Heart left ventricle (tissue), 16 donors: Measurements from ENCODE around the gene EXOC3L4. TPM values are rescaled to one million over a fixed set of nuclear protein-coding genes. Genes with fewer than 3 reads are reported as not detected.
A peak's percentile ranks its signal among the peaks of the same experiment; 100 is the strongest.

Experiments
- ATAC-seq, 4 donors: fragments of 200-7000 bp; cut with Tn5 transposase; one replicate each; pipeline ENCODE4 v1.9.1; 2020 to 2022; ENCODE audit warnings: moderate library complexity in 4 of 4, mild to moderate bottlenecking in 3 of 4, moderate number of reproducible peaks in 1 of 4
- DNase-seq, 5 donors: peaks; one replicate each; pipeline ENCODE4 v3.0.0-alpha.2; 2020
- H3K27ac ChIP-seq, 12 donors: fragments of 200-600 bp; sonication (generic) in 4 of 12; one replicate each; pipeline versions ENCODE4 v1.5.0 to v1.8.0; 2016 to 2022; ENCODE audit warnings: mild to moderate bottlenecking in 2 of 12
- H3K27me3 ChIP-seq, 9 donors: fragments of 200-600 bp; sonication (generic) in 2 of 9; one replicate each; pipeline versions ENCODE4 v1.5.1 to v1.8.0; 2016 to 2022; ENCODE audit warnings: mild to moderate bottlenecking in 3 of 9
- H3K36me3 ChIP-seq, 9 donors: fragments of 200-600 bp; sonication (generic) in 2 of 9; one replicate each; pipeline versions ENCODE4 v1.5.0 to v1.8.0; 2018 to 2022; ENCODE audit warnings: mild to moderate bottlenecking in 2 of 9
- H3K4me1 ChIP-seq, 12 donors: fragments of 200-600 bp; sonication (generic) in 4 of 12; one replicate each; pipeline versions ENCODE4 v1.5.0 to v1.8.0; 2016 to 2022; ENCODE audit warnings: mild to moderate bottlenecking in 3 of 12
- H3K4me3 ChIP-seq, 12 donors: fragments of 200-600 bp; sonication (generic) in 4 of 12; one replicate each; pipeline versions ENCODE4 v1.5.0 to v1.8.0; 2017 to 2022; ENCODE audit warnings: mild to moderate bottlenecking in 9 of 12, moderate library complexity in 4 of 12
- H3K9me3 ChIP-seq, 12 donors: fragments of 200-600 bp; sonication (generic) in 4 of 12; one replicate each; pipeline versions ENCODE4 v1.5.0 to v1.8.0; 2016 to 2022; ENCODE audit warnings: mild to moderate bottlenecking in 1 of 12
- CTCF ChIP-seq, 12 donors: fragments of 200-600 bp; sonication (generic) in 4 of 12; IDR thresholded peaks; one replicate each; pipeline versions ENCODE4 v1.5.0 to v1.8.0; 2018 to 2022; ENCODE audit warnings: antibody characterized with exemption in 12 of 12, mild to moderate bottlenecking in 5 of 12
- POLR2A ChIP-seq, 2 donors: fragments of 450-650 bp; IDR thresholded peaks; one replicate each; pipeline ENCODE4 v1.6.1; 2017; ENCODE audit warnings: antibody characterized with exemption in 2 of 2, mild to moderate bottlenecking in 2 of 2, moderate library complexity in 2 of 2
- WGBS, 4 donors: extraction: QIAGEN DNeasy Blood & Tissue Kit in 2 of 4; methylation state at CpG; one replicate each; pipeline versions ENCODE4 v1.1.5 to v1.1.7; 2013 to 2018; 5-methylcytosine and 5-hydroxymethylcytosine counted together
- intact Hi-C, 10 donors: fragments of 100-400 bp; cut with DNase I; formaldehyde crosslinking; loops; one replicate each; pipeline versions ENCODE4 v1.11.1 to v1.14.2; 2022
- polyA plus RNA-seq, 2 donors: library from polyadenylated mRNA; stranded (reverse); fragments of 200-250 nt; gene quantifications; one replicate each; pipeline ENCODE4 v1.2.3, GENCODE V29; 2013
- total RNA-seq, 9 donors: library from RNA; depleted of rRNA in 2 of 9; stranded (reverse); fragments of >200 nt in 2 of 9; fragmentation: NEBNext Ultra II Directional in 3 of 9; extraction: Animal tissue kit (Norgen Biotek cat#: 25700) in 3 of 9; gene quantifications; one replicate each; pipeline versions ENCODE4 v1.1.0 to v1.2.4, GENCODE V29; 2016 to 2023
- donor health status: ischemic (EF 13 %, LVEDD 7.1; RV severe dilation, severe dysfunction).
- donor health status: healthy with polysubstance abuse.
- donor health status: DM: no; HTN: yes; CAD: no.
- donor health status: DM: no; HTN: no; CAD: no.
- donor health status: ischemic (EF 25% LVEDD 6.9; RV normal size, moderate dysfunction).
- donor health status: ischemic (EF 25% LVEDD 5.7; RV mildly dilated, moderate dysfunction).
- donor health status: healthy.
- donor health status: DM: yes; HTN: yes; CAD: no.
- donor health status: ischemic (EF 35%, LVEDD 5.7; RV mildly dilated, moderate dysfunction).
- donor health status: nonischemic (EF 11% LVEDD 7.7; RV severe dilation, severe dysfunction).
- donor health status: DM: yes; HTN: yes; CAD: no.
- donor health status: PGD.
- donor health status: ischemic (EF 29% LVEDD 5.4; RV normal size, mild dysfunction).
- donor health status: nonischemic (EF 23%, LVEDD 6.1; RV moderate dilation, normal function).

Gene EXOC3L4
- total and polyA plus RNA-seq, 11 donors = 0.21 to 3.2 (median 0.47) TPM; not detected in 5

DNA sequence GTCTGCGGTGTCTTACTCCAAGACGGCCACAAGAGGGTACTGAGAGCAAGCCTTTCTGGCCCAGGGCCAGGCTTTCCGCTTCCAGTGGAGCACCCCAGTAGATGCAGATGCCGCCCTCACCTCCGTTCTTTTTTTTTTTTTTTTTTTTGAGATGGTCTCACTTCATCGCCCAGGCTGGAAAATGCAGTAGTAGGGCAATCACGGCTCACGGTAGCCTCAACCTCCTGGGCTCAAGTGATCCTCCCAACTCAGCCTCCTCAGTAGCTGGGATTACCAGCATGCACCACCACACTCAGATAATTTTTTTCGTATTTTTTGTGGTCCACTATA is 16.1 kb upstream of the EXOC3L4 start:
- ATAC-seq (peak in 3 of 4 donors; percentile 30 to 34 (median 33)), DNase-seq (peak; percentile 76 to 89 (median 77))
- Histone ChIP-seq H3K9me3 (no peaks in the 10 kb centered on the region), H3K27me3 (peaks cover 0 to 10% (median 0%) of the 10 kb centered on the region in 9 donors), H3K4me1 (peaks cover 3 to 26% (median 19%) of the 10 kb centered on the region in 12 donors), H3K36me3 (no peaks in the 10 kb centered on the region), H3K4me3 (no peak overlapping the region), H3K27ac (no peak overlapping the region)
- intact Hi-C loops = loop anchor here in 7 of 10 donors (2.0 to 10.0 kb wide), 6 partner anchors 108 to 386 kb away; no protein-coding TSS in a partner anchor
- 13 to 16% (median 14%) methylated on average over 9 of the region's 9 CpGs for WGBS, 4 donors
- TF ChIP-seq CTCF (IDR thresholded peaks at IDR 0.05) (peak; percentile 52 to 75 (median 67)), POLR2A (IDR thresholded peaks at IDR 0.05) (no peak)

DNA sequence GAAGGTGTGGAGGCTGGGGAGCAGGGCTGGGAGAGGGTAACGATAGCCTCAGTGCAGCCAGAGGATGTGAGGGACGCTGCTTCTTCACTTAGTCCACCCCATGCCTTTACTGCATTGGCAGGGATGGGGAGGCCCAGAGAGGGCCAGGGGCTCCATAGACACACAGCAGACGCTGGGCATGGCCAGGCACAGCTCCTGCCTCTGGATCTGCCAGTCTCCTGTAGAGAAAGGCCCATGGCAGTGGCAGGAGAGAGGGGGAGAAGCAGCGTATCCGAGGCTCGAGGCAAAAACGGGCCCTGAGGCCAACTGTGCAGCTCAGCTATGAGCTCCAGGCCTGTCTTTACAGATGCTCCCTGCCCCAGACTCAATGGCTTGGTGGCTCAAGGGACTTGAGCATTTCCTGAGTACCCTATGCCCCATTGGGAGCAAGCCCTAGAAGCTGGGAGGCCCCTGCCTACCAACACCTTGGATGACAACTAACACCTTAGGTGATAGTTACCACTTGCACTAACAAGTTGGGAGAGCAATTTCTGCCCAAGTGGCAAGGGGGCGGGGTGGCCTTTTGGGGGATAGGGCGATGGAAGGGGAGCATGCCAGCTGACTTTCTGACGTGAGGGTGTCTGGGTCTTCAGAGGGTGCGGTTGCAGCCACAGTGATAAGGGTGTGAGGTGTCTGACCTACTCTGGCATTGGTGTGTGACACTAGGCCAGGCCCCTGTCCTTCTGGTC is 15.5 kb upstream of the EXOC3L4 start:
- Histone ChIP-seq H3K4me1 (peaks cover 3 to 23% (median 16%) of the 10 kb centered on the region in 12 donors), H3K4me3 (no peak overlapping the region), H3K27ac (no peak overlapping the region), H3K27me3 (peaks cover 0 to 17% (median 3%) of the 10 kb centered on the region in 9 donors), H3K36me3 (no peaks in the 10 kb centered on the region), H3K9me3 (no peaks in the 10 kb centered on the region)
- intact Hi-C loops = loop anchor here in 7 of 10 donors (2.0 to 10.0 kb wide), 6 partner anchors 108 to 387 kb away; no protein-coding TSS in a partner anchor
- TF ChIP-seq POLR2A (IDR thresholded peaks at IDR 0.05) (no peak), CTCF (IDR thresholded peaks at IDR 0.05) (no peak)
- no peak for ATAC-seq
- 75 to 82% (median 80%) methylated on average over 5 to 11 of the region's 11 CpGs for WGBS, 4 donors
- DNase-seq = peak in 1 of 5 donors; percentile 20

DNA sequence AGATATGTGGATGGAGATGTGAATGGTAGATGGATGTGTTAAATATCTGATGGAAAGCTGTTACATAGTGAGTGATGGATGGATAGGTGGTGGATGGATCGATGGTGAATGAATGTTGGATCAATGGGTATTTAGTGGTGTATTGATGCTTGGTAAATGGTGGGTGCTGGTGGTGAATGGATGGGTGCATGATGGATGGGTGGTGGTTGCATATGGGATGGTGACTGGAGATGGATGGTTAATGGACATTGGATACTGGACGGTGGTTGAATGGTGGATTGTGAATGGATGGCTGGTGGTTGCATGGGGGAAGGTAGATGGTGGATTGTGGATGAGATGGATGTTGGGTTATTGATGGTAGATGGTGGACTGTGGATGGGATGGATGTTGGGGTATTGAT is 12.6 kb upstream of the EXOC3L4 start:
- Histone ChIP-seq H3K36me3 (no peaks in the 10 kb centered on the region), H3K27me3 (peaks cover 0 to 39% (median 19%) of the 10 kb centered on the region in 9 donors), H3K27ac (no peak overlapping the region), H3K4me1 (peaks cover 0 to 7% (median 0%) of the 10 kb centered on the region in 12 donors), H3K4me3 (no peak overlapping the region), H3K9me3 (no peaks in the 10 kb centered on the region)
- 92 to 96% (median 95%) methylated on average over 2 of the region's 2 CpGs for WGBS, 4 donors
- no peak for ATAC-seq
- intact Hi-C loops = loop anchor here in 2 of 10 donors (2.0 to 10.0 kb wide), 2 partner anchors 211 to 387 kb away; no protein-coding TSS in a partner anchor
- TF ChIP-seq POLR2A (IDR thresholded peaks at IDR 0.05) (no peak), CTCF (IDR thresholded peaks at IDR 0.05) (no peak)
- DNase-seq = no peak
